Uterus (tissue), 4 donors: Measurements from ENCODE around the gene PBX1. TPM values are rescaled to one million over a fixed set of nuclear protein-coding genes. Genes with fewer than 3 reads are reported as not detected.

Experiments
- DNase-seq, 2 donors: peaks; one replicate each; pipeline ENCODE4 v3.0.0-alpha.2; 2019 to 2020
- H3K27ac ChIP-seq, 2 donors: fragments of 200-600 bp; sonication (generic); 1 replicate in 1 of 2; 2 replicates in 1 of 2; pipeline ENCODE4 v1.5.1; 2016 to 2018
- H3K27me3 ChIP-seq, 2 donors: fragments of 200-600 bp; sonication (generic); one replicate each; pipeline ENCODE4 v1.5.1; 2018 to 2019; ENCODE audit warnings: control low read depth in 1 of 2
- H3K36me3 ChIP-seq, 2 donors: fragments of 200-600 bp; sonication (generic); one replicate each; pipeline ENCODE4 v1.5.1; 2019; ENCODE audit warnings: control low read depth in 1 of 2
- H3K4me1 ChIP-seq, 2 donors: fragments of 200-600 bp; sonication (generic); one replicate each; pipeline ENCODE4 v1.5.1; 2018 to 2019; ENCODE audit warnings: control low read depth in 1 of 2
- H3K4me3 ChIP-seq, 2 donors: fragments of 200-600 bp; sonication (generic); 1 replicate in 1 of 2; 2 replicates in 1 of 2; pipeline ENCODE4 v1.5.1; 2018 to 2019; ENCODE audit warnings: mild to moderate bottlenecking in 1 of 2
- H3K9me3 ChIP-seq, 2 donors: fragments of 200-600 bp; sonication (generic); one replicate each; pipeline ENCODE4 v1.5.1; 2019; ENCODE audit warnings: control low read depth in 1 of 2
- POLR2A ChIP-seq, 2 donors: fragments of 450-650 bp; IDR thresholded peaks; one replicate each; pipeline ENCODE4 v1.6.1; 2016; ENCODE audit warnings: antibody characterized with exemption in 2 of 2, mild to moderate bottlenecking in 1 of 2, moderate library complexity in 1 of 2
- intact Hi-C: fragments of 100-400 bp; cut with DNase I; formaldehyde crosslinking; loops from one replicate; pipeline ENCODE4 v1.15.1; 2023; ENCODE audit warnings: low total_unique reads
- total RNA-seq, 4 donors: library from RNA; depleted of rRNA in 3 of 4; stranded (reverse); fragments of >200 nt in 3 of 4; gene quantifications; one replicate each; pipeline versions ENCODE4 v1.1.0 to v1.2.4, GENCODE V29; 2014 to 2023
- TF ChIP-seq, protein P1 (sequence below), 4 experiments: fragments of 200-600 bp in 2 of 4; fragments of 450-650 bp in 2 of 4; sonication (generic) in 2 of 4; IDR thresholded peaks; one replicate each; pipeline ENCODE4 v1.5.1; 2016 to 2019; ENCODE audit warnings: antibody characterized with exemption in 4 of 4, mild to moderate bottlenecking in 2 of 4, moderate library complexity in 1 of 4
- donor health status: DM: yes; HTN: yes; CAD: no.

Gene PBX1
- total RNA-seq, 4 donors from 2014 or later = 122 to 831 (median 207) TPM

DNA sequence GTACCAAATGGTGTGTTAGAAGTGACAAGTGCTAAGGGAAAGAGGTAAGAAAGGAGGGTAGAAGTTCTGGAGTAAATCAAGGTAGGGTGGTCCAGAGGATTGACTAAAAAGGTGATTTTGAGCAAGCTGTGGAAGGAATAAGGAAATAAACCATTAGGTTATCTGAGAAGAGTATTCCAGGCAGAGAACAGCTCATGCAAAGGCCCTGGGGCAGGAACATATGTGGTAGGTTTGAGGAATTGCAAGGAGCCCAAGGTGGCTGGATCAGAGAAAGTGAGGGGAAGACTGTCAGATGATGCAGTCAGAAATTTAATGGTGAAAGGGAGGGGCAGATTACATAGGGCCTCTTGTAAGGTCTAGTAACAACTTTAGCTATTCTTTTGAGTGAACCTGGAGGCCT is 302.6 kb downstream of the PBX1 start:
- Histone ChIP-seq H3K27me3 (no peaks in the 10 kb centered on the region), H3K4me1 (peaks cover 3 to 5% of the 10 kb centered on the region in 2 donors), H3K9me3 (no peaks in the 10 kb centered on the region), H3K27ac (no peak overlapping the region), H3K4me3 (no peak overlapping the region), H3K36me3 (no peaks in the 10 kb centered on the region)
- intact Hi-C loops = no loop called here
- DNase-seq = no peak
- TF ChIP-seq POLR2A (IDR thresholded peaks at IDR 0.05) = no peak
- TF ChIP-seq, protein P1, sequence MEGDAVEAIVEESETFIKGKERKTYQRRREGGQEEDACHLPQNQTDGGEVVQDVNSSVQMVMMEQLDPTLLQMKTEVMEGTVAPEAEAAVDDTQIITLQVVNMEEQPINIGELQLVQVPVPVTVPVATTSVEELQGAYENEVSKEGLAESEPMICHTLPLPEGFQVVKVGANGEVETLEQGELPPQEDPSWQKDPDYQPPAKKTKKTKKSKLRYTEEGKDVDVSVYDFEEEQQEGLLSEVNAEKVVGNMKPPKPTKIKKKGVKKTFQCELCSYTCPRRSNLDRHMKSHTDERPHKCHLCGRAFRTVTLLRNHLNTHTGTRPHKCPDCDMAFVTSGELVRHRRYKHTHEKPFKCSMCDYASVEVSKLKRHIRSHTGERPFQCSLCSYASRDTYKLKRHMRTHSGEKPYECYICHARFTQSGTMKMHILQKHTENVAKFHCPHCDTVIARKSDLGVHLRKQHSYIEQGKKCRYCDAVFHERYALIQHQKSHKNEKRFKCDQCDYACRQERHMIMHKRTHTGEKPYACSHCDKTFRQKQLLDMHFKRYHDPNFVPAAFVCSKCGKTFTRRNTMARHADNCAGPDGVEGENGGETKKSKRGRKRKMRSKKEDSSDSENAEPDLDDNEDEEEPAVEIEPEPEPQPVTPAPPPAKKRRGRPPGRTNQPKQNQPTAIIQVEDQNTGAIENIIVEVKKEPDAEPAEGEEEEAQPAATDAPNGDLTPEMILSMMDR (IDR thresholded peaks at IDR 0.05) = no peak

- TF ChIP-seq, protein P1 (IDR thresholded peaks at IDR 0.05) = no peak
- no peak for TF ChIP-seq POLR2A (IDR thresholded peaks at IDR 0.05)
- Histone ChIP-seq H3K4me1 (peaks cover 0 to 2% of the 10 kb centered on the region in 2 donors), H3K4me3 (no peak overlapping the region), H3K36me3 (no peaks in the 10 kb centered on the region), H3K27ac (peak overlapping the region in 1 of 2 donors; percentile 31), H3K9me3 (no peaks in the 10 kb centered on the region), H3K27me3 (no peaks in the 10 kb centered on the region)
- intact Hi-C loops = no loop called here
- no peak for DNase-seq
Observed at GRCh38 chr1:164863056-164863455, 304.1 kb downstream of the PBX1 start.

DNA sequence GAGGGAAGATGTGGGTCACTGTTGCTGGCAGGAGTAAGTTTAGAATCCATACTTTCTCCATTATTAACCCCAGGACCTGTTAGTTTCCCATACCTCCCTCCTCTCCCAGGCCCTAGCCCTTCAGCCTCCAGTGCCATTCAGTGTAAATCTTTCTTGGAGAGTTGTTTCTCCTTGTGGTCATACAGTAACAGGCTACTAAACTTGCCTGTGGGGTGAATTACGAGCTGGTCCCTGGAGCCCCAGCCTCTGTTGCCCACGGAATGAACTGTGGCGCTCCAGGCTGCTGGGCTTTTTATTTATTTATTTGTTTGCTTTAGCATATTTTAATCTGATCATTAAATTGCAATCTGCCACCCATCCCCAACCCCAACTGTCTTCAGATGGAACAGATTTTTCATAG is 305.2 kb downstream of the PBX1 start:
- no peak for TF ChIP-seq POLR2A (IDR thresholded peaks at IDR 0.05)
- TF ChIP-seq, protein P1 (IDR thresholded peaks at IDR 0.05) = no peak
- intact Hi-C loops = no loop called here
- no peak overlapping the region for H3K4me3 ChIP-seq
- no peak for DNase-seq
- no peaks in the 10 kb centered on the region for H3K27me3 ChIP-seq
- H3K27ac ChIP-seq = peak overlapping the region; percentile 31 to 42
- H3K36me3 ChIP-seq = no peaks in the 10 kb centered on the region
- H3K9me3 ChIP-seq = no peaks in the 10 kb centered on the region
- H3K4me1 ChIP-seq = no peaks in the 10 kb centered on the region

GRCh38 chr1:164865385-164865784 is 306.4 kb downstream of the PBX1 start:
- intact Hi-C loops = no loop called here
- Histone ChIP-seq H3K4me3 (no peak overlapping the region), H3K36me3 (no peaks in the 10 kb centered on the region), H3K4me1 (no peaks in the 10 kb centered on the region), H3K27me3 (no peaks in the 10 kb centered on the region), H3K9me3 (no peaks in the 10 kb centered on the region), H3K27ac (no peak overlapping the region)
- no peak for TF ChIP-seq POLR2A (IDR thresholded peaks at IDR 0.05)
- TF ChIP-seq, protein P1 (IDR thresholded peaks at IDR 0.05) = no peak
- no peak for DNase-seq

DNA sequence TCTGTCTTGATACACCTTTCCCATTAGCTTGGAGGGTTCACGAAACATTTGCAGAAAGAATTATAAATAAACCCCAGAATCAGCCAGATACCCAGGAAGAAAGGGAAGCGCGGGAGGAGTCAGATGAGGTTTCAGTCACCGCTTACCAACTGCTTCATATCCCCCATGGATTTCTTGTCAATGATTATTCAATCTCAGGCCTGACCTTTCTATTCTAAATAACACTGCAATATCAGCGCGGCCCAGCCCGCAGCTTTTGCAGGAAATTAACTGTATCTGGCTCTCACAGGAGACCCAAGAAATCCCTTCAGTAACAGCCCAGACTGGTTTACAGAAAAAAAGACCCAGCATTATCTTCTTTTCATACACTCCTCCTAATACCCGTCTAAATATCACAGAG is 308.6 kb downstream of the PBX1 start:
- intact Hi-C loops = no loop called here
- H3K36me3 ChIP-seq = no peaks in the 10 kb centered on the region
- TF ChIP-seq, protein P1 (IDR thresholded peaks at IDR 0.05) = no peak
- TF ChIP-seq POLR2A (IDR thresholded peaks at IDR 0.05) = no peak
- no peaks in the 10 kb centered on the region for H3K27me3 ChIP-seq
- no peak for DNase-seq
- no peaks in the 10 kb centered on the region for H3K4me1 ChIP-seq
- no peak overlapping the region for H3K4me3 ChIP-seq
- no peak overlapping the region for H3K27ac ChIP-seq
- H3K9me3 ChIP-seq = no peaks in the 10 kb centered on the region
